Glomerular visceral epithelial cell (primary cell): ENCODE data around the gene CDKL4.
"Not testable (repeated sequence)": the region's sequence is repeated elsewhere in the genome, so short reads cannot be mapped to it uniquely, and the experiment has no call there.

Experiments used
- DNase-seq: peaks from one replicate; pipeline ENCODE4 v3.0.0-alpha.2; 2016; ENCODE audit errors: extremely low spot score

The CDKL4 gene

GRCh38 chr2:39243469-39244123 is at the start of gene CDKL4:
Gene CDKL4 (minus strand): TSS chr2:39243970.
- DNase-seq = peak; percentile 21

DNA sequence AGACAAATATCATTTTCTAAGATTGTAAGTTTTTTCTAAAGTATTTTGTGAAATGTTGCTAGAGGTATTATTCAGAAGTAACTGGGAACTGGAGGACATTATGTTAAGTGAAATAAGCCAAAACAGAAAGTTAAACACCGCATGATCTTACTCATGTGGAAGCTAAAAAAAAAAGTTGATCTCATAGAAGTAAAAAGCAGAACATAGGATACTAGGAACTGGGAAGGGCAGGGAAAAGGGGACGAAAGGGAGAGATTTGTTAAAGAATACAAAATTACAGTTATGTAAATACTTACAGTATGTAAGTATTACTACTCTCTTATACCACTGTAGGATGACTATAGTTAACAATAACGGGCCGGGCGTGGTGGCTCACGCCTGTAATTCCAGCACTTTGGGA is 46.7 kb upstream of the CDKL4 start:
- no peak for DNase-seq

- peak; percentile 13 for DNase-seq
These were observed 45.8 kb upstream of the CDKL4 start for GRCh38 chr2:39289609-39290008.

DNA sequence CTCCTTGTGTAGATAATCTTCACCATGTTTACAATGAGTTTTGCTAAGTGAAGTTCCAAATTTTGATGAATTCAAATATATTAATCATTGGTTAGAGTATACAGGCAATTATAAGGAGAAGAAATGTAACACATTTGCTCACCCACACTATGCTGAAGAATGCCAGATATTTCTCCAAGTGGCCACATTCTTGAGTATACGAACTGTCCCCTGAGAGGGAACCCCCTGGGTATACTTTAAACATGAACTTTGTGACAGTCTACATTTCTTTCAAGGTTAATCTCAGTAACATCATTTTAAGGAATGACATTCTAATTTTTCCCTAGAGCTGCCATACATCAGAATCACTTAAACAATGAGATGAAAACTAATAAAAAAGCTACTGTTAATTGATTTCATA is 39.8 kb upstream of the CDKL4 start:
- no peak for DNase-seq

DNA sequence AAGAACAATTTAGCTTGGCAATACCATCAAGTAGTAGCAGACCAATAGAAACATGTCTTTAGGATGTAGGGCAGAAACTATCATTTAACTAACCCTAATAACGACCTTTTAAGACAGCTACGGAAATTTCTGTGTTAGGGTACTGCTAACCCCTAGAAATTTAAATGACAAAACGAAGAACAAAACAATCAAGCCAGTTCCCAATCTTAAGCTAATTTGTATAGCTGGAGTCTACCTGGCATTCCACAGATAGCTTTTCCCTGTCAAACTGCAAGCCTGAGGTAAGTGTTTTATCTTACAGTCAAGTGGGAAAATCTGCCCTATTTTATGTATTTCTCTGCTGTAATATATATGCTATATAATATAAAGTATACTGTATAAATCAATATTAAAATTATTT is 37.6 kb upstream of the CDKL4 start:
- DNase-seq = no peak

- DNase-seq = peak; percentile 8
These were observed 31.2 kb upstream of the CDKL4 start for GRCh38 chr2:39275016-39275415.

- no peak for DNase-seq
These were observed 26.2 kb upstream of the CDKL4 start for GRCh38 chr2:39269941-39270340.

DNA sequence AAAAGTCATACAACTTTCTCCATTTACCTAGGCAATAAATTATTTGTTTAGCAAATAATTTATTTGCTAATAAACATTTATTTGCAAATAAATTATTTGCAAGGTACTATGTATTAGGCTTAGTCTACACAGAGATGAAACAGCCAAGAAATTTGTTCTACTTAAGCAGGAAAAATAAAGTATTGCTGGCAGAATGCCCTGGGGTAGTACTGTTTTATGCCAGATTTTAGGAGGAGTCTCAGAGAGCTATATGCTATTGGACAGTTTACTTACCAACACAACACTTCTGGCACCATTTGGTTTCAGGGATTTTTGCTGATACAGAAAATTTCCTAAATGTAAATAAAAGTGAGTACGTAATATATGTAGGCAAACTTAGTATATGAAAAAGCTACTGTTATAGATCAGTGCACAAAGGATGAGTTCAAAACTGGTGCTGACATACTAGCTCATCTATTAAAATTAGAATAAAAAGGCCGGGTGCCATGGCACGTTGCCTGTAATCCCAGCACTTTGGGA is 23.2 kb upstream of the CDKL4 start:
- DNase-seq = no peak

- no peak for DNase-seq
These were observed 22.5 kb upstream of the CDKL4 start for GRCh38 chr2:39266139-39266805.

DNA sequence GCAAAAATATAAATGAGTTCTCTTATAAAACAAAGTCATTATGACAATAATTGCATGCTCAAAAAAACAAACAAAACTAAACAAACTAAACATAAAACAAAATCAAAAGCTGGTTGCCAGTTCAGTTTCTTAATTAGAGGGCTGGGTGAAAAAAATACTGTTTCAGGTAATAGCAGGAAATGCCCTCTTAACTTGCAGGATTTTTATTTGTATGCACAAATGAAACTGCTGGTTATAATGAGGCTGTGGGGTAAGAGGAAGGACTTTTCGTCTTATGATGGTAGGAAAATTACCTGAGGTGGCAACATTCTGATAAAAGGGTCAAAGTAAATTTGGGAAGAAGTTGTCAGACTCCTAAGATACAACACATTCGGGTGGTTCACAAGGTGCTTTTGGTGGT is 21.5 kb upstream of the CDKL4 start:
- no peak for DNase-seq

DNA sequence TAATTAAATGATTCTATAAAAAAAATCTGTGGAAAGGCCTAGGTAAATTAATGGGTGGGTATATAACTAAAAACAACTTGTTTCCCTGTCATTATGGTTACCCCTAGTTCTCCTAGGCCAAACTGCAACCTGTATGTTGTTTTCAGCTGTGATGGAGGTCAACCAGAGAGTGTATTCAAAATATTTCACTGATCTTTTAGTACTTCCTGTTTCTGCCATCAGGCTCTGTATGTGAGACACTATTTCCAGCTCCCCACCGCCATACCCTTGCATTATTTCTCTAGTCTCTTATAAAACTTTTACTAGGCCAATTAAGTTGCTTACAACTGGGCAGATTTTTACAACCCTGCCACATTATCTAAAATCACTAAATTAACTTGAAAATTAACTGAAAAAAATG is 21.0 kb upstream of the CDKL4 start:
- no peak for DNase-seq

GRCh38 chr2:39260087-39260486 is 16.3 kb upstream of the CDKL4 start:
- no peak for DNase-seq

DNA sequence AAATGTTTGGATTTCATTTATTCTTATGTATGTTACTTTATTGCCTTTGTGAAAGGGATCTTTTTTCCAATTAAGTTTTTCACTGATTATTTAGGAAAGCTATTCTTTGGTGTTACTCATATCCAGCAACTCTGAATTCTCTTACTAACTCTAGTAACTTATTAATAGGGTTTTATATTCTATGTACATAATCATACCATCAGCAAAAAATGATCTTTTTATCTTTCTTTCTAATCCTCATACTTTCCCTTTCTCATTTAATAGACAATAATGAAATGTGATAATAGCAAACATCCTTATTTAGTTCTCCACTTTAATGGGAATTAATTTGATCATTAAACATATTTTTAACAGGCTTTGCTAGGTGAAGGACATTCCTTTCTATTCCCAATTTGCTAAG is 12.3 kb upstream of the CDKL4 start:
- DNase-seq = no peak

DNA sequence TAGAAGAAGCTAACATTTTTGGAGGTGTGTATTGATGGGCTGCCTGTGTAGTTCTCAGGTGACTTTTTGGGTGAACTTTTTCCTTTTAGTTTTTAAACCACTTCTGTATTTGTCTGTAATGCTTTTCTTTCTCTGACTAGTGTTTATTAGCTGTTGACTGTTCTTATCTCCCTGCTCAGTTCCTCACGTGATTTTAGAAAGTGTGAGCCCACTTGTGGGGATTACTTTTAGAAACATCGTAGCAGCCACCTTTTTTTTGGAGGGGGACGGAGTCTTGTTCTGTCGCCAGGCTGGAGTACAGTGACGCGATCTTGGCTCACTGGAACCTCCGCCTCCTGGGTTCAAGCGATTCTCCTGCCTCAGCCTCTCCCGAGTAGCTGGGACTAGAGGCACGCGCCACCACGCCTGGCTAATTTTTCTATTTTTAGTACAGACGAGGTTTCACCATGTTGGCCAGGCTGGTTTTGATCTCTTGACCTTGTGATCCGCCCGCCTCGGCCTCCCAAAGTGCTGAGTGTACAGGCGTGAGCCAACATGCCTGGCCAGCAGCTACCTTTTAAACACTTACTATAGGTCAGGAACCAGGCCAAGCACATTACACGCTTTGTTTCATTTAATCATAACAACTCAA is 9.2 kb upstream of the CDKL4 start:
- DNase-seq = no peak

- DNase-seq = no peak
These were observed 3.8 kb upstream of the CDKL4 start for GRCh38 chr2:39247512-39248043.

GRCh38 chr2:39246382-39246980 is 2.7 kb upstream of the CDKL4 start:
- no peak for DNase-seq

- not testable (repeated sequence) for DNase-seq
These were observed 1.3 kb upstream of the CDKL4 start for GRCh38 chr2:39244963-39245625.

GRCh38 chr2:39244241-39244862 is 582 bp upstream of the CDKL4 start:
- DNase-seq = not testable (repeated sequence)

DNA sequence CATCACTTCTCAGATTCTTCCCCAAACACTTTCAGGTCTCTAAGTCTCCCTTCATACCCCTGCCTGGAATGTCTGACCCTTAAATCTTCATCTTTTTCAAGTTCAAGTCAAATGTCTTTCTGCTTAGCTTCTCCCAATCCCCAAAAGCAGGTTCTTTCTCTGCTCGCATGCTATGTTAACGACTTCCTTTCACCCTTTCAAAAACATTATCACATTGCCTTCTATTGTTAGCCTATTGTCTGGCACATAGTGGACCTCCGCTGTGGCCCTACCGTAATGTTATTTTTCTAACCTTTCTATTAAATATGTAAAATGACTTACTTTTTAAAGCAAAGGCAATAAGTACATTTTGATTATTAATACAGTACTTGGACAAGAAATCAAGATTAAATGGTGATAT is 2.2 kb downstream of the CDKL4 start:
- DNase-seq = no peak

DNA sequence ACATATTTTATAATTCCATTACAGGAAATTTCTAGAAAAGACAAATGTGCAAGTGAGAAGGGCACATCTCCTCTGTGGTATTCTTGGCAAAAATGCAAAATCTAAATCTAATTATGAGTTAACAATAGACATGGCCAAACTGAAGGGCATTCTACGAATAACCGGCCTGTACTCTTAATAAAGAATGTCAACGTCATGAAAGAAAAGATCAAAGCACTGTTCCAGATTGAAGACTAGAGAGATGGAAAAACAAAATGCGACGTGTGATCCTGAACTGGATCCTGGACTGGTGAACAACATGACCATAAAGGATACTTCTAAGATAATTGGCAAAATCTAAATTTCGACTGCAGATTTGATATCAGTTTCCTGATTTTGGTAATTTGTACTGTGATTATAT is 3.0 kb downstream of the CDKL4 start:
- DNase-seq = no peak

GRCh38 chr2:39234754-39235153 is 9.0 kb downstream of the CDKL4 start:
- DNase-seq = no peak
